Panc1 (cell line): ENCODE data around the gene FAM13C. TPM values are rescaled to one million over a fixed set of nuclear protein-coding genes. Genes with fewer than 3 reads are reported as not detected.
A peak's percentile ranks its signal among the peaks of the same experiment; 100 is the strongest.

Experiments
- ATAC-seq: fragments of 200-7000 bp; cut with Tn5 transposase; 2 replicates; pipeline ENCODE4 v1.9.1; 2020; ENCODE audit warnings: mild to moderate bottlenecking, moderate library complexity
- BruUV-seq: library from RNA; stranded (reverse); fragments of 400-500 nt; replicated peaks from 2 replicates; lab custom pipeline; 2021; lab: Mats Ljungman, UMichigan
- CTCF ChIA-PET: fragments of 300-600 bp; sonication (Branson Sonifier 250); formaldehyde crosslinking; loops from one replicate; lab custom pipeline; 2022; ENCODE audit warnings: antibody characterized with exemption; lab: Charles Lee
- POLR2A ChIA-PET: fragments of 300-600 bp; sonication (Branson Sonifier 250); formaldehyde crosslinking; loops from one replicate; lab custom pipeline; 2022; ENCODE audit warnings: antibody characterized with exemption; lab: Charles Lee
- DNase-seq: peaks from one replicate; pipeline ENCODE4 v3.0.0-alpha.2; 2010; ENCODE audit warnings: low read depth, low spot score
- H3K27ac ChIP-seq: 2 replicates; pipeline ENCODE4 v1.5.1; 2011; ENCODE audit warnings: mild to moderate bottlenecking, low read length, inconsistent platforms
- H3K27me3 ChIP-seq: fragments of 200-500 bp; sonication (Bioruptor generic); 2 replicates; pipeline ENCODE4 v1.6.0; 2014; ENCODE audit warnings: low read length, inconsistent platforms; ENCODE audit not compliant: control insufficient read depth, insufficient read depth
- H3K36me3 ChIP-seq: fragments of 200-500 bp; sonication (Bioruptor generic); 2 replicates; pipeline ENCODE4 v1.5.1; 2014; ENCODE audit warnings: inconsistent platforms, mild to moderate bottlenecking, low read length, moderate library complexity; ENCODE audit not compliant: control insufficient read depth, insufficient read depth
- H3K4me1 ChIP-seq: 2 replicates; pipeline ENCODE4 v1.5.1; 2011; ENCODE audit warnings: inconsistent platforms, mild to moderate bottlenecking, low read length, moderate library complexity; ENCODE audit not compliant: control insufficient read depth, insufficient read depth
- H3K4me3 ChIP-seq, 2 experiments: 2 replicates each; pipeline ENCODE4 v1.5.1; 2011 to 2012; ENCODE audit warnings: low read depth in 2 of 2, low read length in 2 of 2, mild to moderate bottlenecking in 2 of 2, inconsistent platforms in 1 of 2, moderate library complexity in 1 of 2
- H3K9me3 ChIP-seq: fragments of 200-500 bp; sonication (Bioruptor generic); 2 replicates; pipeline ENCODE4 v1.5.1; 2014; ENCODE audit warnings: low read depth, mild to moderate bottlenecking, inconsistent platforms, low read length, moderate library complexity; ENCODE audit not compliant: control insufficient read depth, insufficient read depth
- CTCF ChIP-seq: fragments of 450-650 bp; IDR thresholded peaks from 2 replicates; pipeline ENCODE4 v1.5.1; 2017; ENCODE audit warnings: mild to moderate bottlenecking
- POLR2AphosphoS5 ChIP-seq: IDR thresholded peaks from 2 replicates; pipeline ENCODE4 v1.6.1; 2012; ENCODE audit warnings: mild to moderate bottlenecking, low read depth, low read length, moderate library complexity
- REST ChIP-seq, 2 experiments: IDR thresholded peaks; 2 replicates each; pipeline ENCODE4 v1.6.1; 2011 to 2012; ENCODE audit warnings: low read depth in 2 of 2, control low read depth in 1 of 2, low read length in 1 of 2, mild to moderate bottlenecking in 1 of 2, moderate library complexity in 1 of 2; ENCODE audit not compliant: insufficient read depth in 1 of 2
- SIN3A ChIP-seq: IDR thresholded peaks from 2 replicates; pipeline ENCODE4 v1.6.1; 2012; ENCODE audit warnings: low read depth, mild to moderate bottlenecking, low read length, moderate library complexity, borderline replicate concordance; ENCODE audit not compliant: insufficient read depth
- TCF7L2 ChIP-seq: IDR thresholded peaks from 2 replicates; pipeline ENCODE4 v1.6.1; 2011; ENCODE audit warnings: mild to moderate bottlenecking, low read depth, low read length, inconsistent platforms
- in situ Hi-C: cut with HindIII; loops from 2 replicates; pipeline ENCODE4 v1.10.0; 2016; ENCODE audit warnings: low sequenced_read_pairs, low pct_unique_long_range_greater_than_20kb
- intact Hi-C: fragments of 100-400 bp; cut with micrococcal nuclease; formaldehyde crosslinking; loops from one replicate; pipeline ENCODE4 v1.10.0; 2022; ENCODE audit not compliant: unreplicated experiment
- total RNA-seq: library from RNA; stranded (reverse); gene quantifications from one replicate; pipeline ENCODE4 v1.2.1, GENCODE V29; 2021; ENCODE audit not compliant: unreplicated experiment

FAM13C gene
- total RNA-seq, 1 experiment from 2014 or later = not detected

- in situ Hi-C loops (no loop called here), intact Hi-C loops (no loop called here)
- DNase-seq = no peak
- no peak for TF ChIP-seq POLR2AphosphoS5
- peak; percentile 65 to 80 for TF ChIP-seq REST (IDR thresholded peaks at IDR 0.05; ENCODE audit: insufficient read depth in 1 of 2, low read depth in 2 of 2, low read length in 1 of 2)
- TF ChIP-seq SIN3A = no peak
- TF ChIP-seq CTCF = no peak
- TF ChIP-seq TCF7L2 = no peak
- Histone ChIP-seq H3K4me1 (no peaks in the 10 kb centered on the region), H3K9me3 (no peaks in the 10 kb centered on the region), H3K27ac (no peak overlapping the region), H3K4me3 (no peak overlapping the region), H3K27me3 (no peaks in the 10 kb centered on the region), H3K36me3 (no peaks in the 10 kb centered on the region)
- no peak for ATAC-seq
- no TSS peak for BruUV-seq
- CTCF ChIA-PET = no interaction called here
- POLR2A ChIA-PET = no interaction called here
These were observed 97.2 kb downstream of the FAM13C start for GRCh38 chr10:59265141-59265540.

GRCh38 chr10:59258890-59259289 lies 103.5 kb downstream of the FAM13C start:
- in situ Hi-C loops (no loop called here), intact Hi-C loops (no loop called here)
- H3K36me3 ChIP-seq = no peaks in the 10 kb centered on the region
- no peak for DNase-seq
- POLR2A ChIA-PET = no interaction called here
- CTCF ChIA-PET = no interaction called here
- no peak for ATAC-seq
- no peak overlapping the region for H3K4me3 ChIP-seq
- H3K9me3 ChIP-seq = no peaks in the 10 kb centered on the region
- H3K27ac ChIP-seq = no peak overlapping the region
- no TSS peak for BruUV-seq
- H3K4me1 ChIP-seq = no peaks in the 10 kb centered on the region
- H3K27me3 ChIP-seq = no peaks in the 10 kb centered on the region
- TF ChIP-seq CTCF (no peak), POLR2AphosphoS5 (no peak), REST (IDR thresholded peaks at IDR 0.05; ENCODE audit: insufficient read depth in 1 of 2, low read depth in 2 of 2, low read length in 1 of 2) (no peak), SIN3A (no peak), TCF7L2 (no peak)
